GM21515 (cell line): ENCODE results near the gene CRACDL.
"Not testable (repeated sequence)": the region's sequence is repeated elsewhere in the genome, so short reads cannot be mapped to it uniquely, and the experiment has no call there.

Experiments used
- ATAC-seq: cut with Tn5 transposase; IDR thresholded peaks from one replicate; pipeline ENCODE4 v1.9.1; 2021; ENCODE audit not compliant: unreplicated experiment

Gene CRACDL

GRCh38 chr2:98886066-98886554 lies 49.9 kb downstream of the CRACDL start:
- no peak for ATAC-seq

- ATAC-seq: no peak
Observed at GRCh38 chr2:98884658-98885057, 51.4 kb downstream of the CRACDL start.

- ATAC-seq: no peak
Observed at GRCh38 chr2:98883780-98884211, 52.2 kb downstream of the CRACDL start.

GRCh38 chr2:98882971-98883779 lies 52.9 kb downstream of the CRACDL start:
- no peak for ATAC-seq

- no peak for ATAC-seq
Observed at GRCh38 chr2:98882368-98882767, 53.7 kb downstream of the CRACDL start.

GRCh38 chr2:98881153-98881650 lies 54.8 kb downstream of the CRACDL start:
- no peak for ATAC-seq

GRCh38 chr2:98880266-98881152 lies 55.5 kb downstream of the CRACDL start:
- ATAC-seq: no peak

- not testable (repeated sequence) for ATAC-seq
Observed at GRCh38 chr2:98877658-98878057, 58.4 kb downstream of the CRACDL start.

GRCh38 chr2:98876741-98877140 lies 59.3 kb downstream of the CRACDL start:
- no peak for ATAC-seq

GRCh38 chr2:98875746-98876145 lies 60.3 kb downstream of the CRACDL start:
- no peak for ATAC-seq

GRCh38 chr2:98875081-98875728 lies 60.8 kb downstream of the CRACDL start:
- peak; percentile 52 for ATAC-seq

- no peak for ATAC-seq
Observed at GRCh38 chr2:98874186-98874689, 61.8 kb downstream of the CRACDL start.

GRCh38 chr2:98872526-98872925 lies 63.5 kb downstream of the CRACDL start:
- no peak for ATAC-seq

GRCh38 chr2:98871506-98871905 lies 64.5 kb downstream of the CRACDL start:
- ATAC-seq: no peak

GRCh38 chr2:98870516-98871158 lies 65.4 kb downstream of the CRACDL start:
- ATAC-seq: no peak

- no peak for ATAC-seq
Observed at GRCh38 chr2:98869870-98870269, 66.2 kb downstream of the CRACDL start.

- ATAC-seq: no peak
Observed at GRCh38 chr2:98869272-98869641, 66.8 kb downstream of the CRACDL start.

GRCh38 chr2:98868548-98869271 lies 67.3 kb downstream of the CRACDL start:
- no peak for ATAC-seq

GRCh38 chr2:98867539-98868309 lies 68.3 kb downstream of the CRACDL start:
- no peak for ATAC-seq
